ENCODE results near the gene SNX33.

GRCh38 chr15:75688831-75689230 is 41.1 kb downstream of the SNX33 start:
- TF ChIP-seq, protein P1, sequence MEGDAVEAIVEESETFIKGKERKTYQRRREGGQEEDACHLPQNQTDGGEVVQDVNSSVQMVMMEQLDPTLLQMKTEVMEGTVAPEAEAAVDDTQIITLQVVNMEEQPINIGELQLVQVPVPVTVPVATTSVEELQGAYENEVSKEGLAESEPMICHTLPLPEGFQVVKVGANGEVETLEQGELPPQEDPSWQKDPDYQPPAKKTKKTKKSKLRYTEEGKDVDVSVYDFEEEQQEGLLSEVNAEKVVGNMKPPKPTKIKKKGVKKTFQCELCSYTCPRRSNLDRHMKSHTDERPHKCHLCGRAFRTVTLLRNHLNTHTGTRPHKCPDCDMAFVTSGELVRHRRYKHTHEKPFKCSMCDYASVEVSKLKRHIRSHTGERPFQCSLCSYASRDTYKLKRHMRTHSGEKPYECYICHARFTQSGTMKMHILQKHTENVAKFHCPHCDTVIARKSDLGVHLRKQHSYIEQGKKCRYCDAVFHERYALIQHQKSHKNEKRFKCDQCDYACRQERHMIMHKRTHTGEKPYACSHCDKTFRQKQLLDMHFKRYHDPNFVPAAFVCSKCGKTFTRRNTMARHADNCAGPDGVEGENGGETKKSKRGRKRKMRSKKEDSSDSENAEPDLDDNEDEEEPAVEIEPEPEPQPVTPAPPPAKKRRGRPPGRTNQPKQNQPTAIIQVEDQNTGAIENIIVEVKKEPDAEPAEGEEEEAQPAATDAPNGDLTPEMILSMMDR (IDR thresholded peaks at IDR 0.05): no peak
- TF ChIP-seq POLR2A (IDR thresholded peaks at IDR 0.05): no peak

Data from adrenal gland (tissue), 5 donors.